ENCODE measurements around the gene TANGO6.

DNA sequence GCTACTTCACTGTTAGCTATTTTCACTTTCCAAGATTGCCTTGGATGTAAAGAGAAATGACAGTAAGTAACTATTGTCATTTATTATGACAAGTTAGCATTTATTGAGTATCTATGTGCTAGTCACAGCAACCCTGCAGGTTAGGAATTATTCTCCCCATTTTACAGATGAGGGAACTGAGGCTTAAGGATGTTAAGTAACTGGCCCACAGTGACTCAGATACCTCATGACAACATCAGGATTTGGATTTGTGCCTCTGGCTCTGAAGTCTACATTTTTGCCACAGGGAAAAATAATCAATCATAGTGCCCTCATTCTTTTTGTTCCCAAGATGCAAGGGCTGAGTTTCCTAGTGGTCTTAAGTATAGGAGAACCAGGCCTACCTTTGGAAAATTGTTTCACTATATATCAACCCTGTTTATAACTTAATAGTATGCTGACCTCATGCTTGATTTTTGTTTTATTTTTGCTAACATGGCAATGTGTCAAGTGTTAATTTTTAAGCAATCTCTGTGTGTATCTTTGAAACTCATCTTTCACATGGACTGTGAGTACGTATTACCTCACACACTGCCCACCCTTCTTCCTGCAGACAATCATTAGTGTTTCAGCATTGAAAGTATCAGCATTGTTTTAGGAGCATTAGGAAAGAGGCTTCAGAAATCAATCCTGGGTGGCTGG is 105.0 kb downstream of the TANGO6 start:
- TF ChIP-seq, protein P1, sequence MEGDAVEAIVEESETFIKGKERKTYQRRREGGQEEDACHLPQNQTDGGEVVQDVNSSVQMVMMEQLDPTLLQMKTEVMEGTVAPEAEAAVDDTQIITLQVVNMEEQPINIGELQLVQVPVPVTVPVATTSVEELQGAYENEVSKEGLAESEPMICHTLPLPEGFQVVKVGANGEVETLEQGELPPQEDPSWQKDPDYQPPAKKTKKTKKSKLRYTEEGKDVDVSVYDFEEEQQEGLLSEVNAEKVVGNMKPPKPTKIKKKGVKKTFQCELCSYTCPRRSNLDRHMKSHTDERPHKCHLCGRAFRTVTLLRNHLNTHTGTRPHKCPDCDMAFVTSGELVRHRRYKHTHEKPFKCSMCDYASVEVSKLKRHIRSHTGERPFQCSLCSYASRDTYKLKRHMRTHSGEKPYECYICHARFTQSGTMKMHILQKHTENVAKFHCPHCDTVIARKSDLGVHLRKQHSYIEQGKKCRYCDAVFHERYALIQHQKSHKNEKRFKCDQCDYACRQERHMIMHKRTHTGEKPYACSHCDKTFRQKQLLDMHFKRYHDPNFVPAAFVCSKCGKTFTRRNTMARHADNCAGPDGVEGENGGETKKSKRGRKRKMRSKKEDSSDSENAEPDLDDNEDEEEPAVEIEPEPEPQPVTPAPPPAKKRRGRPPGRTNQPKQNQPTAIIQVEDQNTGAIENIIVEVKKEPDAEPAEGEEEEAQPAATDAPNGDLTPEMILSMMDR (IDR thresholded peaks at IDR 0.05; ENCODE audit: low read depth, low read length, poor library complexity, severe bottlenecking): no peak
- TF ChIP-seq EZH2phosphoT487 (IDR thresholded peaks at IDR 0.05; ENCODE audit: borderline replicate concordance, low read length): no peak

Data from DOHH2 (cell line).